ENCODE data around the gene SMIM12.

- TF ChIP-seq, protein P1, sequence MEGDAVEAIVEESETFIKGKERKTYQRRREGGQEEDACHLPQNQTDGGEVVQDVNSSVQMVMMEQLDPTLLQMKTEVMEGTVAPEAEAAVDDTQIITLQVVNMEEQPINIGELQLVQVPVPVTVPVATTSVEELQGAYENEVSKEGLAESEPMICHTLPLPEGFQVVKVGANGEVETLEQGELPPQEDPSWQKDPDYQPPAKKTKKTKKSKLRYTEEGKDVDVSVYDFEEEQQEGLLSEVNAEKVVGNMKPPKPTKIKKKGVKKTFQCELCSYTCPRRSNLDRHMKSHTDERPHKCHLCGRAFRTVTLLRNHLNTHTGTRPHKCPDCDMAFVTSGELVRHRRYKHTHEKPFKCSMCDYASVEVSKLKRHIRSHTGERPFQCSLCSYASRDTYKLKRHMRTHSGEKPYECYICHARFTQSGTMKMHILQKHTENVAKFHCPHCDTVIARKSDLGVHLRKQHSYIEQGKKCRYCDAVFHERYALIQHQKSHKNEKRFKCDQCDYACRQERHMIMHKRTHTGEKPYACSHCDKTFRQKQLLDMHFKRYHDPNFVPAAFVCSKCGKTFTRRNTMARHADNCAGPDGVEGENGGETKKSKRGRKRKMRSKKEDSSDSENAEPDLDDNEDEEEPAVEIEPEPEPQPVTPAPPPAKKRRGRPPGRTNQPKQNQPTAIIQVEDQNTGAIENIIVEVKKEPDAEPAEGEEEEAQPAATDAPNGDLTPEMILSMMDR (IDR thresholded peaks at IDR 0.05): no peak
- no peak for TF ChIP-seq EZH2 (IDR thresholded peaks at IDR 0.05)
- no peak for TF ChIP-seq EZH2phosphoT487 (IDR thresholded peaks at IDR 0.05)
These were observed 55.8 kb downstream of the SMIM12 start for GRCh38 chr1:34803770-34804169.

All from neural progenitor cell (in vitro differentiated cells).